ENCODE results near the gene MXD4.

DNA sequence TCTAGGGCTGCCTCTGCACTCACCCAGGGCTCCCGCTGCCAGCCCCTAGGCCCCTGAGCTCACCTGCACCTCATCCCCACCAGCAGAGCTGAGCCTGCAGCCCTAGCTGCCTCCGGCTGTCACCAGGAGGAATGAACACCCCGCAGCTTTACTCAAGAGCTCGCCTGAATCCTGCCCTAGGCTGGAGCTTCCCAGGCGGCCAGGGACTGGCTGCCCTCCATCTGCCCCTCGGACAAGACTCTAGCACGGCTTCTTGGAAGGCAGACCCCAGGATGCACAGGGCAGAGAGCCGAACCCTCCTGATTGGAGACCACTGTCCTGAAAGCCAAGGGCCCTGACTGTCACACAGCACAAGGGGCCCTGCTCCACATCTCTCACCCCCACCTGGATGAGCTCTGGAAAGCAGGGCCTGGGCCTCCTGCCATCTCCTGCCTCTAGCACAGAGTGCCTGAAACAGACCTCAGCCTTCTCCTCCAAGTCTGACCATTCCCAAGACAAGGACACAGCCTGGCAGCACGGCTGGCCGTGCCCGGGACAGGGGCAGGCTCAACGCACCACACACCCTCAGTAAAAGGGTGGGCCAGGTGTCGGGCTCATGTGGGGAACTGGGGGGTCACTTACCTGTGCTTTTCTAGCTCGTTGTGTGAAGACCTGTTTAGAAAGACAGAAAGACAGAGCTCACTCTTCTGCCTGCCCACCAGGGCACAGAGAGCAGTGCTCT, 4.4 kb downstream of the MXD4 start:
- TF ChIP-seq EZH2 (IDR thresholded peaks at IDR 0.05; ENCODE audit: insufficient read depth, poor library complexity, severe bottlenecking): no peak
- TF ChIP-seq EZH2phosphoT487 (IDR thresholded peaks at IDR 0.05; ENCODE audit: insufficient read depth, low read depth): no peak
